ENCODE measurements around the gene EXD2. TPM values are rescaled to one million over a fixed set of nuclear protein-coding genes. Genes with fewer than 3 reads are reported as not detected.

EXD2 gene
- total RNA-seq, 3 donors from 2014 or later, result 20.9 to 28.6 (median 27.2) TPM

DNA sequence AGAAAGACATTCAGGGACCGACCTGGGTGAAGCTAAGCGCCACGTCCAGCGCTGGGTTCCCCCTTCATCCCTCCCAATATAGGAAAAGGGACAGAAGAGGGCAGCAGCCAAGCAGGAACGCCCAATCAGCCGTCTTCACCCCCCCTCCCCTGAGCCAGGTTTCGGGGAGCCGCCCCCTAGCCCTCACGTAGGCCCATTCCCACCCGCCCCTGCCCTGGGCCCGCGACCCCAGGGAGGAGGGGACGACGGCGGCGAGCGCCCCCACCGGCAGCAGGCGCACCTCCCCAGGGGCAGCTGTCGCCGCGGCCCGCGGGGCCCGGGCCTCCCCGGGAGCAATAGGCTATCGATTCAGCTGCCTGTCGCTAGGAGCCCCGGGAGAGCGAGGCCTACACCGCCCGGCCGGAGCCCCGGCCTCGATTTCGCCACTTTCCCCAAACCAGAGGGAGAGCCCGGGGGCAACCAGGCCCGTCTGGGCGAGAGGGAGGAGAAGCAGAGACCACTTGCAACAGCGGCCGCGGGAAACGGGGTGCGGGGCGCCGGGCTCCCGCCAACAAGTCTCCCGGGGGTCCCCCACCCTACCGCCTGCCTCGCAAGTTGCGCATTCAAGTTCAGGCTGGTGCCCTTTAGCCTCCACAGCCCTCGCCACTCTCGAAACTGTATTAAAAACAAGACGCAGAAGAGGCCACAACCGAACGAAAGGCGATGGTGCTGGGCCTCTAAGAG is 39.7 kb upstream of the EXD2 start:
- ATAC-seq, result peak; percentile 78
- TF ChIP-seq CTCF (IDR thresholded peaks at IDR 0.05), result peak; percentile 45
- Histone ChIP-seq H3K36me3 (ENCODE audit: low read depth) (no peaks in the 10 kb centered on the region), H3K9me3 (no peaks in the 10 kb centered on the region), H3K4me3 (peak overlapping the region; percentile 87), H3K4me1 (ENCODE audit: low read depth) (peaks cover 17% of the 10 kb centered on the region)
- intact Hi-C loops (cut with DNase I, micrococcal nuclease), result no loop called here
- peak; percentile 77 to 86 (median 84) for DNase-seq

GRCh38 chr14:69152181-69152901 is 39.0 kb upstream of the EXD2 start:
- peak; percentile 43 for ATAC-seq
- H3K4me1 ChIP-seq (ENCODE audit: low read depth), result peaks cover 17% of the 10 kb centered on the region
- intact Hi-C loops (cut with DNase I, micrococcal nuclease), result no loop called here
- no peak for TF ChIP-seq CTCF (IDR thresholded peaks at IDR 0.05)
- no peaks in the 10 kb centered on the region for H3K36me3 ChIP-seq (ENCODE audit: low read depth)
- peak overlapping the region; percentile 87 for H3K4me3 ChIP-seq
- DNase-seq, result peak; percentile 30 to 59 (median 53)
- no peaks in the 10 kb centered on the region for H3K9me3 ChIP-seq

DNA sequence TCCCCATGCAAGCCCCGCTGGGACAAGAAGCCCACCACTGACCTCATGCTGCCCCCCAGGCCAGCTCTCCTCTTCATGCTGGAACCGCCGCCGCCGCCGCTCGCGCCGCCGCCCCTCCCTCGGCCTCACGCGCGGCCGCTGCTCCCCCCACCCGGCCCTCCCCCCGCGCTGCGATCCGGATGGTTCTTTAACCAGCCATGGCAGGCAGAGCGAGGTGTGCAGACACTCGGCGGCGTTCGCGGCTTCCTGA is 38.5 kb upstream of the EXD2 start, which contains the start of gene DCAF5:
Gene DCAF5, minus strand, starts transcription at position 218 of the 250 bp plus-strand sequence. Its CDS starts 141 bp downstream, at position 77.
- no peak for TF ChIP-seq CTCF (IDR thresholded peaks at IDR 0.05)
- ATAC-seq (no peak), DNase-seq (peak; percentile 94 to 97 (median 95))
- intact Hi-C loops (cut with DNase I, micrococcal nuclease), result no loop called here
- H3K9me3 ChIP-seq, result no peaks in the 10 kb centered on the region
- H3K36me3 ChIP-seq (ENCODE audit: low read depth), result no peaks in the 10 kb centered on the region
- peak within 1 kb of the TSS; percentile 87 for H3K4me3 ChIP-seq
- peaks cover 17% of the 10 kb centered on the region for H3K4me1 ChIP-seq (ENCODE audit: low read depth)

DNA sequence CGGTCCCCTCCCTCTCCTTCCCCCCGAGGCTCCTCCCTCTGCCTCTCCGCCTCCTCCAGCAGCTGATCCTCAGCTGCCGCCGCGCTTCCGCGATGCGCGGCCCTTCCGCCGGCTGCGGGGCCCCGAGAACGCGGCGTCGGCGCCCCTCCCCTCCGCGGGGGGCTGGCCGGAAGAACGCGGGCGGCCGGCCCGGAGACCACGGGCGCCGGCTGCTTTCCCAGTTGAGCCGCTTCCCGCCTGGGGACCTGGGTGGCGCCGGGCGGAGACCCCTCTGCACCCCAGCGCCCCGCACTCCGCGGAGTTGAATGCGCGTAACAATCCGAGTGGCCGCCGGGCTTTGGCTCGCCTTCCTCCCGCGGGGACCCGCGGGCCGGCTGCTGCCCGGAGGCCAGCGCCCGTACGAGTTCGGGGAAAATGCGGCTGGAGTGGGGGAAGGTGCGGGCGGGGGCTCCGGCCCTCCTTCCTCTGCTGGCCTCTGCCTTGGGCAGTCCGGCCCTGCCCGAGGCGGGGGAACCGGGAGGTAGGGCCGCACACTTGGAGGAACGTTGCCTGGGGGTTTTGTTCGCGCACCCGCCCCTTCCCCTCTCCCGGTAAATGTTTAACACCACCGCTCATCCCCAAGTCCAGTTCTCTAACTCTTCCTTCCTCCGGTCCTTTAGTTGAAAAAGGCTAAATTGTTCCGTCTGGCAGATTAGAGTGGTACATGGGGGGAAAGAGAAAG is 38.0 kb upstream of the EXD2 start:
- DNase-seq, result no peak
- peak overlapping the region; percentile 87 for H3K4me3 ChIP-seq
- no peaks in the 10 kb centered on the region for H3K36me3 ChIP-seq (ENCODE audit: low read depth)
- H3K9me3 ChIP-seq, result no peaks in the 10 kb centered on the region
- TF ChIP-seq CTCF (IDR thresholded peaks at IDR 0.05), result no peak
- peak; percentile 96 for ATAC-seq
- intact Hi-C loops (cut with DNase I, micrococcal nuclease), result no loop called here
- peaks cover 17% of the 10 kb centered on the region for H3K4me1 ChIP-seq (ENCODE audit: low read depth)

- no peak for TF ChIP-seq CTCF (IDR thresholded peaks at IDR 0.05)
- ATAC-seq, result no peak
- peak; percentile 25 to 47 (median 34) for DNase-seq
Measured at GRCh38 chr14:69153873-69154270, 37.4 kb upstream of the EXD2 start.

More at GRCh38 chr14:69153873-69154270, 37.4 kb upstream of the EXD2 start:
- no peaks in the 10 kb centered on the region for H3K9me3 ChIP-seq
- H3K4me1 ChIP-seq (ENCODE audit: low read depth), result peaks cover 17% of the 10 kb centered on the region
- H3K36me3 ChIP-seq (ENCODE audit: low read depth), result no peaks in the 10 kb centered on the region
- intact Hi-C loops (cut with DNase I, micrococcal nuclease), result no loop called here
- peak overlapping the region; percentile 87 for H3K4me3 ChIP-seq

Measured in mucosa of descending colon (tissue), 3 donors.